ENCODE measurements around the gene FBXO46. TPM values are rescaled to one million over a fixed set of nuclear protein-coding genes. Genes with fewer than 3 reads are reported as not detected.

FBXO46 gene
- total and polyA plus RNA-seq, 2 of the 13 experiments (the other 11 are each of a cell fraction or from before 2014, with no cell fraction given), result 6.2 to 6.4 TPM

GRCh38 chr19:45767881-45768654, 37.4 kb upstream of the FBXO46 start (continued):
- TF ChIP-seq ZNF280B (CRISPR knock-in tag; IDR thresholded peaks at IDR 0.05; ENCODE audit: borderline replicate concordance), result no peak; the same call in 1 of the 2 replicates
- TF ChIP-seq CREBL2 (CRISPR knock-in tag; IDR thresholded peaks at IDR 0.05; ENCODE audit: borderline replicate concordance), result no peak
- no peak for TF ChIP-seq ZNF678 (CRISPR knock-in tag; IDR thresholded peaks at IDR 0.05)
- TF ChIP-seq SKIL (CRISPR knock-in tag; IDR thresholded peaks at IDR 0.05; ENCODE audit: borderline replicate concordance), result no peak; the same call in 1 of the 2 replicates
- peak; percentile 18; the same call in 1 of the 2 replicates for TF ChIP-seq IRF2 (CRISPR knock-in tag; IDR thresholded peaks at IDR 0.05)
- TF ChIP-seq ZFP90 (CRISPR knock-in tag; IDR thresholded peaks at IDR 0.05; ENCODE audit: borderline replicate concordance), result no peak; the same call in 1 of the 2 replicates
- TF ChIP-seq KLF12 (CRISPR knock-in tag; IDR thresholded peaks at IDR 0.05; ENCODE audit: borderline replicate concordance), result no peak
- no peak for TF ChIP-seq KAT7 (CRISPR knock-in tag; IDR thresholded peaks at IDR 0.05; ENCODE audit: borderline replicate concordance)
- TF ChIP-seq ZNF749 (CRISPR knock-in tag; IDR thresholded peaks at IDR 0.05; ENCODE audit: borderline replicate concordance), result peak; percentile 78; the same call in 1 of the 2 replicates
- TF ChIP-seq ZFYVE20 (CRISPR knock-in tag; IDR thresholded peaks at IDR 0.05; ENCODE audit: borderline replicate concordance, low read depth), result no peak
- TF ChIP-seq ZSCAN29 (CRISPR knock-in tag; conservative IDR thresholded peaks at IDR 0.05), result no peak
- no peak for TF ChIP-seq ZNF354B (CRISPR knock-in tag; IDR thresholded peaks at IDR 0.05)
- TF ChIP-seq, protein P1, sequence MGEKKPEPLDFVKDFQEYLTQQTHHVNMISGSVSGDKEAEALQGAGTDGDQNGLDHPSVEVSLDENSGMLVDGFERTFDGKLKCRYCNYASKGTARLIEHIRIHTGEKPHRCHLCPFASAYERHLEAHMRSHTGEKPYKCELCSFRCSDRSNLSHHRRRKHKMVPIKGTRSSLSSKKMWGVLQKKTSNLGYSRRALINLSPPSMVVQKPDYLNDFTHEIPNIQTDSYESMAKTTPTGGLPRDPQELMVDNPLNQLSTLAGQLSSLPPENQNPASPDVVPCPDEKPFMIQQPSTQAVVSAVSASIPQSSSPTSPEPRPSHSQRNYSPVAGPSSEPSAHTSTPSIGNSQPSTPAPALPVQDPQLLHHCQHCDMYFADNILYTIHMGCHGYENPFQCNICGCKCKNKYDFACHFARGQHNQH (CRISPR knock-in tag; IDR thresholded peaks at IDR 0.05), result no peak
- TF ChIP-seq ZNF138 (CRISPR knock-in tag; IDR thresholded peaks at IDR 0.05; ENCODE audit: low read depth), result no peak
- no peak for TF ChIP-seq SMARCE1 (IDR thresholded peaks at IDR 0.05; ENCODE audit: borderline replicate concordance)
- no peak for TF ChIP-seq ZNF550 (CRISPR knock-in tag; IDR thresholded peaks at IDR 0.05; ENCODE audit: borderline replicate concordance)
- TF ChIP-seq ZBTB14 (CRISPR knock-in tag; IDR thresholded peaks at IDR 0.05), result peak; percentile 93
- 0 out of 2 replicates have a peak, but pooled peaks have one; percentile 25 for TF ChIP-seq ZNF256 (CRISPR knock-in tag; conservative IDR thresholded peaks at IDR 0.05)
- no peak for TF ChIP-seq DNMT1 (CRISPR knock-in tag; IDR thresholded peaks at IDR 0.05)
- TF ChIP-seq SETDB1 (CRISPR knock-in tag; IDR thresholded peaks at IDR 0.05; ENCODE audit: borderline replicate concordance), result no peak
- TF ChIP-seq TFDP2 (CRISPR knock-in tag; IDR thresholded peaks at IDR 0.05), result peak; percentile 67
- no peak for TF ChIP-seq ZNF121 (CRISPR knock-in tag; IDR thresholded peaks at IDR 0.05)
